ENCODE data around the gene ATXN7.

DNA sequence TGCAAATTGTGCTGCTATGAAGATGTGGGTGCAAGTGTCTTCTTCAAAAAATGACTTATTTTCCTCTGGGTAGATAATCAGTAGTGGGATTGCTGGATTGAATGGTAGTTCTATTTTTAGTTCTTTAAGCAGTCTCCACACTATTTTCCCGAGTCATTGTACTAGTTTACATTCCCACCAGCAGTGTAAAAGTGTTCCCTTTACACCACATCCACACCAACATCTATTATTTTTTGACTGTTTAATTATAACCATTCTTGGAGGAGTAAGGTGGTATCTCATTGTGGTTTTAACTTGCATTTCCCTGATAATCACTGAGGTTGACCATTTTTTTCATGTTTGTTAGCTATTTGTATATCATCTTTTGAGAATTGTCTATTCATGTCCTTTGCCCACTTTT is 179.3 kb downstream of the ATXN7 start:
- TF ChIP-seq, protein P1, sequence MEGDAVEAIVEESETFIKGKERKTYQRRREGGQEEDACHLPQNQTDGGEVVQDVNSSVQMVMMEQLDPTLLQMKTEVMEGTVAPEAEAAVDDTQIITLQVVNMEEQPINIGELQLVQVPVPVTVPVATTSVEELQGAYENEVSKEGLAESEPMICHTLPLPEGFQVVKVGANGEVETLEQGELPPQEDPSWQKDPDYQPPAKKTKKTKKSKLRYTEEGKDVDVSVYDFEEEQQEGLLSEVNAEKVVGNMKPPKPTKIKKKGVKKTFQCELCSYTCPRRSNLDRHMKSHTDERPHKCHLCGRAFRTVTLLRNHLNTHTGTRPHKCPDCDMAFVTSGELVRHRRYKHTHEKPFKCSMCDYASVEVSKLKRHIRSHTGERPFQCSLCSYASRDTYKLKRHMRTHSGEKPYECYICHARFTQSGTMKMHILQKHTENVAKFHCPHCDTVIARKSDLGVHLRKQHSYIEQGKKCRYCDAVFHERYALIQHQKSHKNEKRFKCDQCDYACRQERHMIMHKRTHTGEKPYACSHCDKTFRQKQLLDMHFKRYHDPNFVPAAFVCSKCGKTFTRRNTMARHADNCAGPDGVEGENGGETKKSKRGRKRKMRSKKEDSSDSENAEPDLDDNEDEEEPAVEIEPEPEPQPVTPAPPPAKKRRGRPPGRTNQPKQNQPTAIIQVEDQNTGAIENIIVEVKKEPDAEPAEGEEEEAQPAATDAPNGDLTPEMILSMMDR (IDR thresholded peaks at IDR 0.05; ENCODE audit: low read depth, low read length, missing input control), result no peak
- TF ChIP-seq NR2F2 (IDR thresholded peaks at IDR 0.05), result no peak
- TF ChIP-seq GABPA (IDR thresholded peaks at IDR 0.05 in 1 of 2, conservative IDR thresholded peaks at IDR 0.05 in 1 of 2), result no peak
- TF ChIP-seq TAF1 (conservative IDR thresholded peaks at IDR 0.05), result no peak
- no peak for TF ChIP-seq HNF4A (conservative IDR thresholded peaks at IDR 0.05)
- TF ChIP-seq FOXA2 (IDR thresholded peaks at IDR 0.05), result no peak
- no peak for TF ChIP-seq YY1 (IDR thresholded peaks at IDR 0.05)
- TF ChIP-seq, protein P2, sequence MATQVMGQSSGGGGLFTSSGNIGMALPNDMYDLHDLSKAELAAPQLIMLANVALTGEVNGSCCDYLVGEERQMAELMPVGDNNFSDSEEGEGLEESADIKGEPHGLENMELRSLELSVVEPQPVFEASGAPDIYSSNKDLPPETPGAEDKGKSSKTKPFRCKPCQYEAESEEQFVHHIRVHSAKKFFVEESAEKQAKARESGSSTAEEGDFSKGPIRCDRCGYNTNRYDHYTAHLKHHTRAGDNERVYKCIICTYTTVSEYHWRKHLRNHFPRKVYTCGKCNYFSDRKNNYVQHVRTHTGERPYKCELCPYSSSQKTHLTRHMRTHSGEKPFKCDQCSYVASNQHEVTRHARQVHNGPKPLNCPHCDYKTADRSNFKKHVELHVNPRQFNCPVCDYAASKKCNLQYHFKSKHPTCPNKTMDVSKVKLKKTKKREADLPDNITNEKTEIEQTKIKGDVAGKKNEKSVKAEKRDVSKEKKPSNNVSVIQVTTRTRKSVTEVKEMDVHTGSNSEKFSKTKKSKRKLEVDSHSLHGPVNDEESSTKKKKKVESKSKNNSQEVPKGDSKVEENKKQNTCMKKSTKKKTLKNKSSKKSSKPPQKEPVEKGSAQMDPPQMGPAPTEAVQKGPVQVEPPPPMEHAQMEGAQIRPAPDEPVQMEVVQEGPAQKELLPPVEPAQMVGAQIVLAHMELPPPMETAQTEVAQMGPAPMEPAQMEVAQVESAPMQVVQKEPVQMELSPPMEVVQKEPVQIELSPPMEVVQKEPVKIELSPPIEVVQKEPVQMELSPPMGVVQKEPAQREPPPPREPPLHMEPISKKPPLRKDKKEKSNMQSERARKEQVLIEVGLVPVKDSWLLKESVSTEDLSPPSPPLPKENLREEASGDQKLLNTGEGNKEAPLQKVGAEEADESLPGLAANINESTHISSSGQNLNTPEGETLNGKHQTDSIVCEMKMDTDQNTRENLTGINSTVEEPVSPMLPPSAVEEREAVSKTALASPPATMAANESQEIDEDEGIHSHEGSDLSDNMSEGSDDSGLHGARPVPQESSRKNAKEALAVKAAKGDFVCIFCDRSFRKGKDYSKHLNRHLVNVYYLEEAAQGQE (IDR thresholded peaks at IDR 0.05), result no peak
- TF ChIP-seq RAD21 (IDR thresholded peaks at IDR 0.05), result no peak
- no peak for TF ChIP-seq SP1 (IDR thresholded peaks at IDR 0.05)
- no peak for TF ChIP-seq JUND (IDR thresholded peaks at IDR 0.05)
- no peak for TF ChIP-seq HNF4G (IDR thresholded peaks at IDR 0.05)
- TF ChIP-seq, protein P3, sequence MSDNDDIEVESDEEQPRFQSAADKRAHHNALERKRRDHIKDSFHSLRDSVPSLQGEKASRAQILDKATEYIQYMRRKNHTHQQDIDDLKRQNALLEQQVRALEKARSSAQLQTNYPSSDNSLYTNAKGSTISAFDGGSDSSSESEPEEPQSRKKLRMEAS (IDR thresholded peaks at IDR 0.05), result no peak

All from liver (tissue), 3 donors.